Measurements from ENCODE around the gene GSPT1.
A peak's percentile ranks its signal among the peaks of the same experiment; 100 is the strongest.

The GSPT1 gene

DNA sequence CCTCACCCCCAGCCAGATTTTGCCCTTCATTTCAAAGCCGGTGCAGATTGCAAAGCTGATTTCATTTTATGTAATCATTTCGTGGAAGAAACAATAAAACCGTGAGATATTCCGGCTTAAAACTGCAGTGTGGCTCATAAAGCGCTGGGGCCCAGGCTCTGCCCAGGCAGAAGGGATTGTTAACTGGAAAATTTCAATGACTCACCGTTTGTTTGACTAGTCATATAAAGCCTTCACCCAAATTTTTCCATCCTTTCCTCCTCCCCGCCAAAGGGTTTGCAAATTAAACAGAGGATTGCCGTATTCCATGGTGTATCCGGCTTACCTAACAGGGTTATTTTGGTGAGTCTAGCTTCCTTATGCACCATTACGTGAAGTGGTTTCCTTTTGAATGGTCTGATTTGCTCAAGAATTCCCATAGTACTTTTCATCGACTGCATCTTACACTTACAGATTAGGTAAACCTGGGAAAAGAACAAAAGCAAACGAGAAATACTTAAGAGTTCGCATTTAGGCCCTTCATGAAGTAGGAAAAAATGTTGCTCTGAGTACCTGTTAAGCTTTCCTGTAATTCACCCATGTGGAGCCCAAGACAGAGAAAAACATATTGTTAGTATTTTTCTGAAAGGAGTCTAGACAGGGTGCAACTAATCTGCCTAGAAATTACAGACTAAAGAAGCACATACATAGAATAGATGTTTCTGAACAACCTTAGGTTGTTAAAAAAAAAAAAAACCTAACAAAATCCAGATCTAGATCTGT lies 949 bp upstream of the GSPT1 start:
- H3K4me3 ChIP-seq (ENCODE audit: low read length): peak overlapping the region; percentile 80
- peak; percentile 85 for DNase-seq (ENCODE audit: low read depth)
- TF ChIP-seq, protein P1, sequence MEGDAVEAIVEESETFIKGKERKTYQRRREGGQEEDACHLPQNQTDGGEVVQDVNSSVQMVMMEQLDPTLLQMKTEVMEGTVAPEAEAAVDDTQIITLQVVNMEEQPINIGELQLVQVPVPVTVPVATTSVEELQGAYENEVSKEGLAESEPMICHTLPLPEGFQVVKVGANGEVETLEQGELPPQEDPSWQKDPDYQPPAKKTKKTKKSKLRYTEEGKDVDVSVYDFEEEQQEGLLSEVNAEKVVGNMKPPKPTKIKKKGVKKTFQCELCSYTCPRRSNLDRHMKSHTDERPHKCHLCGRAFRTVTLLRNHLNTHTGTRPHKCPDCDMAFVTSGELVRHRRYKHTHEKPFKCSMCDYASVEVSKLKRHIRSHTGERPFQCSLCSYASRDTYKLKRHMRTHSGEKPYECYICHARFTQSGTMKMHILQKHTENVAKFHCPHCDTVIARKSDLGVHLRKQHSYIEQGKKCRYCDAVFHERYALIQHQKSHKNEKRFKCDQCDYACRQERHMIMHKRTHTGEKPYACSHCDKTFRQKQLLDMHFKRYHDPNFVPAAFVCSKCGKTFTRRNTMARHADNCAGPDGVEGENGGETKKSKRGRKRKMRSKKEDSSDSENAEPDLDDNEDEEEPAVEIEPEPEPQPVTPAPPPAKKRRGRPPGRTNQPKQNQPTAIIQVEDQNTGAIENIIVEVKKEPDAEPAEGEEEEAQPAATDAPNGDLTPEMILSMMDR (IDR thresholded peaks at IDR 0.05; ENCODE audit: insufficient read depth, low read depth, low read length, missing control alignments): no peak

DNA sequence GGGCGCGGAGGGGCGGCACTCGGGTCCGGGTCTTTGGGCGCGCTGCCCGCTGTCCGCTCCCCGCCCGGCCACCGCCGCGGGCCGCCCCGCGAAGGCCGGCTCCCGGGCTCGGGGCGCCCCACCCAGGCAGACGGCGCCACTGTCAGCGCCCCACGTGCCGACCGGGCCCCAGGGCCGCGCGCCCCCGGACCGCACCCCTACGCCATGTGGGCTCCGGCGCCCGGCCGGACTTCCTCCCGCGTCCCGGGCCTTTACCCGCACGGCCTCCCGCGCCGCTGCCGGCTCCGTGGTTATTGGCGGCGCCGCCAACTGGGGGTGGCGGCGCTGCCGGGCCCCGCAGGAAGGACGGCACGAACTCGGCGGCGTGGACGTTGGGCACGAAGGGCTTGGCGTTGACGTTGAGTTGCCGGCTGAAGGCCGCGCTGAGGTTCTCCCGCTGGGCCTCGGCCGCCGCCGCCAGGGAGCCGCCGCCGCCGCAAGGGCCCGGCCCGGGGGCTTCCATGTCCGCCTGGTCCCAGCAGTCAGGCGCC lies 577 bp downstream of the GSPT1 start:
- TF ChIP-seq, protein P1 (IDR thresholded peaks at IDR 0.05; ENCODE audit: insufficient read depth, low read depth, low read length, missing control alignments): no peak
- DNase-seq (ENCODE audit: low read depth): peak; percentile 51

DNA sequence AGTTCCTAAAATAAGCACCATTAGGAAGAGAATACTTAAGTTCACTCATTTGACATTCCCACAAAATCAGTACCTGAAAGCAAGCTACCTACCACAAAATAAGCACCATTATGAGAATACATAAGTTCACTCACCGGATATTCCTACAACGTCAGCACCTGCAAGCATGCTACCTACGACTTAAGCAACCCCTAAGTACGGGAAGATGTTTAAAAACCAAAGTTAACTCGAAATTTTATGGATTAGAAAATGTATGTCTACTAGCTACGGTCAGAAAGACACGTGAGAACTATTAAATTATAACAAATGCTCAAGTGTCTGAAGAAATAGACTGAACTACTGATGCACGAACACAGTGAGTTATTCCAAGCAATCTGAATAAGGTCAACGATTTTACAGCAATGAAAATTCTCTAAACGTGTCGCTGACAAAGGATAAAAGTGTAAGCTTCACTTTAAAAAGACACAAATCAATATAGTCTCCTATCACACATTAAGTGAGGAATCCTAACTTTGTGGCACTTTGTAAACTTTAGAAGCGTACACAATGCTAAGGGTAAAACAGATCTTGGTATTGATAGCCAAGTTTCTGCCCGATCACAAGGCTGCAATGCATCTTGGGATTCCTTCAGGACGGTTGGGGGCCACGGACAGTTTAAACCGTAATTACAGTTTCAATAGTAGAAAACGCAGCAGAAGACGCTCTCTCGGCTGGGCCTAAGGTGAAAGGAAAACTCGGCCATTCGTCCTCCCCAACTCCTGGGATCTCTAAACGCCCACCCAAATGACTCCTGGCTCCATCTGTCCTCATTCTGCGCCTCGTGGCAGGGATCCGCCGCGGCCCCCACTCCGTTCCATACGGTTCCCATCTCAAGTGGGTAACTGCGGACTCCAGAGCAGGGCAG lies 1.3 kb downstream of the GSPT1 start:
- DNase-seq (ENCODE audit: low read depth): peak; percentile 35
- H3K4me3 ChIP-seq (ENCODE audit: low read length): peak overlapping the region; percentile 80
- TF ChIP-seq, protein P1 (IDR thresholded peaks at IDR 0.05; ENCODE audit: insufficient read depth, low read depth, low read length, missing control alignments): no peak

More for the DNA sequence above, 577 bp downstream of the GSPT1 start:
- peak overlapping the region; percentile 80 for H3K4me3 ChIP-seq (ENCODE audit: low read length)

DNA sequence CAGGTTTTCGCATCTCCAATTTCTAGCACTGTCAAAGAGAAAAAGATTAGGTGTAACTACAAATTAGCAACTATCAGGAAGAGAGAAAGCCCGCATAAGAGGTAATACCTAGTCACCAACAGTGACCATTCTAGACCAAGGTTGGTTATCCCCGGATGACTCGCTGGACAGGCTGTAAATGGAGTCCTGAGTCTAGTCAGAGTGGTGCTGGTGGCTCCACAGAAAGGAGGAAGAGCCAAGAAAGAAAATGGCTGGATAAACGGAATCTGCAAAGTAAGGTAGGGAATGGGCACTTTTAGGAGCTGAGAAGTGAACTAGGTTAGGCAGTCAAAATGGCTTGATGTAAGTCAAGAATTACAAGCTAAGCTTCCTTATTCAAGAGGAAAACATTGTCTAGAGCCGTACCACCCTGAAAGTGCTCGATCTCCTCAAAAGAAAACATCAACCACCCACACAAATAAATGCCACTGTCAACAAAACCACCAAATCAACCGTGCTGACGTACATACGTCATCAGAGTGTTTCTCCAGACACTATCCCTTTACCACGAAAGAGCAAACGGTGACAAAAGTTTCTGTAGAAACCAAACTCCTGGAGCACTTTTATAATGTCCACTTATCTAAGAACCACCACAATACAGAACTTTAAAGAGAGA lies 2.2 kb downstream of the GSPT1 start:
- peak; percentile 62 for DNase-seq (ENCODE audit: low read depth)
- peak overlapping the region; percentile 80 for H3K4me3 ChIP-seq (ENCODE audit: low read length)
- TF ChIP-seq, protein P1 (IDR thresholded peaks at IDR 0.05; ENCODE audit: insufficient read depth, low read depth, low read length, missing control alignments): no peak

DNA sequence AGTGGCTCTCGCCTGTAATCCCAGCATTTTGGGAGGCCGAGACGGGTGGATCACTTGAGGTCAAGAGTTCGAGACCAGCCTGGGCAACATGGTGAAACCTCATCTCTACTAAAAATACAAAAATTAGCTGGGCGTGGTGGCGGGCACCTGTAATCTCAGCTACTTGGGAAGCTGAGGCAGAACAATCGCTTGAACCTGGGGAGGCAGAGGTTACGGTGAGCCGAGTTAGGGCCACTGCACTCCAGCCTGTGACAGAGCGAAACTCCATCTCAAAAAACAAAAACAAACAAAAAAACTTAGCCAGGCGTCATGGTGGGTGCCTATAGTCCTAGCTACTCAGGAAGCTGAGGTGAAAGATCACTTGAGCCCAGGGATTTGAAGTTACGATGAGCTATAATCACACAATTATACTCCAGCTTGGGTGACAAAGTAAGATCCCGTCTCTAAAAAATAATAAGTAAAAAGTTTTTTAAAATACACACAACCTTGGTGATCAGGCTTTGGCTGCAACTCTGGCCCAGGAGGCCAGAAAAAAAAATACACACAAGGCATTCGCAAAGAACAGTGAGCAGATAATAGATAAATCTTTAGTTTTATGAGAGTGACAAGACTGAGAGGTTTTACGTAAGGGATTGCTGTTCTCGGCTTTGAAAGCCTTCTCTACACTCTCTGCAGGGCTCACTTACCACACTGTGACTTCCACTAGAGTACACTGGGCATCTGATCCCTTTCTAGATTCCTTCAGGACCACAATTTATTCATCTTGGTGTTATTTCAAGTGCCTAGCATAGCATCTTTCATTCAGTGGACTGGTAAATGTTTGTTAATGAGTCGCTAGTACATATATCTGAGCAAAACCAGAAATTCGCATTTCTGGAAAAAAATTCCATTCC lies 5.9 kb downstream of the GSPT1 start:
- no peak for DNase-seq (ENCODE audit: low read depth)
- TF ChIP-seq, protein P1 (IDR thresholded peaks at IDR 0.05; ENCODE audit: insufficient read depth, low read depth, low read length, missing control alignments): no peak
- no peak overlapping the region for H3K4me3 ChIP-seq (ENCODE audit: low read length)
